Activated T-cell treated with anti-CD3 and anti-CD28 coated beads for 4 hours (primary cell): Measurements from ENCODE around the gene PDE6G.
"Not testable (repeated sequence)": the region's sequence is repeated elsewhere in the genome, so short reads cannot be mapped to it uniquely, and the experiment has no call there.

Experiments used
- DNase-seq: peaks from one replicate; pipeline ENCODE4 v3.0.0-alpha.2; 2020

Gene PDE6G

DNA sequence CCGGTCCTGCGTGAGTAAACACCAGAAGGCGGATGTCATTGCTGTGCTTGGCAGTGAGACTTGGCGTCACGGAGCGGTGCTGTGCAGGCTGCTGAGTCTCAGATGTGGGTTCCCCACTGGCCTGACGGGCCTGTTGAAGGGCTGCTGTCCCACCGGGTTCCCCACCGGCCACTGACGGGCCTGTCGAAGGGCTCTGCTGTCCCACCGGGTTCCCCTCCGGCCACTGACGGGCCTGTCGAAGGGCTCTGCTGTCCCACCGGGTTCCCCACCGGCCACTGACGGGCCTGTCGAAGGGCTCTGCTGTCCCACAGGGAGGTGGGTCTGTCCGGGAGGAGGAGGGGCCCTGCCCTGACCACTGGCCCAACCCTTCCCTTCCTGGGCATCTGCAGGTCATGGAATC lies 30.3 kb upstream of the PDE6G start:
- DNase-seq = no peak

DNA sequence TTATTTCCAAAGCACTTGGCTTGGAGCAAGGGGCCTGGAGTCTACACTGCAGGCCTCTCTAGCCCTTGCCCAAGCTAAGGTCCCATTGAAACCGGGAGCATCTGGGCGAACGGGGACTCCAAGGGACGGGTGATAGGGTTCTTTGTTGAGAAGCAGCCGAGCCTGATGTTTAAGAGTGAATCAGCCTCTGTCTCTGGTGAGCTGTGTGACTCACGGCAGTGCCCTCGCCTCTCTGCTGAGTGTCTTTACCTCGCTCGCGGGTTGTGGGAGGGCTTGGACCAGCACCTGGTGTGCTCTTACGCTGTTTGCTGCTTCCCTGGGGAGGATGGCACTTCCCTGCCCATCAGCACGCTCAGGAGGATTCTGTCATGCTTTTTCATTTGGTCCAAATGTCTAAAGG lies 28.8 kb upstream of the PDE6G start:
- DNase-seq = no peak

DNA sequence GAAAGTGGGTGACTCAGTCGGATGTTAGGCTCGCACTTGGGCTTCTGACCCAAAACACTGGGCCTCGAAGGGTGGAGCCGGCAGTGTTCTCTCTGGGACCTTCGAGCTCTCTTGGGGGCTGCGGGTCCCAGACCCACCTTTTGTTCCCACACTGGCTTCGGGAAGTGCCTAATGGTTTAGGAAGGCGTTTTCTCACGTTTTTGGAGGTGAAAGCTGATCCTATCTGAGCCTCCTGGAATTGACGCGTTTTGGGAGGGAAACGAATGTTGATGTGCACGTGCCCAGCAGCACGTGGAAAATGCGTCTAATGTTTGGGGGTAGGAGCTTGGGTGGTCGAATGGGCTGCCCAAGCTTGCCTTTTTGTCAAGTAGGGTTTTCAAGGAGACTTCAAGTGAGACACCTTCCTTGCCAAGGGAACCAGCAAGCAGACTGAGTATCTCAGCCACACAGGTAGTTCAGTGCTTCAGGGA lies 28.1 kb upstream of the PDE6G start:
- DNase-seq = no peak

DNA sequence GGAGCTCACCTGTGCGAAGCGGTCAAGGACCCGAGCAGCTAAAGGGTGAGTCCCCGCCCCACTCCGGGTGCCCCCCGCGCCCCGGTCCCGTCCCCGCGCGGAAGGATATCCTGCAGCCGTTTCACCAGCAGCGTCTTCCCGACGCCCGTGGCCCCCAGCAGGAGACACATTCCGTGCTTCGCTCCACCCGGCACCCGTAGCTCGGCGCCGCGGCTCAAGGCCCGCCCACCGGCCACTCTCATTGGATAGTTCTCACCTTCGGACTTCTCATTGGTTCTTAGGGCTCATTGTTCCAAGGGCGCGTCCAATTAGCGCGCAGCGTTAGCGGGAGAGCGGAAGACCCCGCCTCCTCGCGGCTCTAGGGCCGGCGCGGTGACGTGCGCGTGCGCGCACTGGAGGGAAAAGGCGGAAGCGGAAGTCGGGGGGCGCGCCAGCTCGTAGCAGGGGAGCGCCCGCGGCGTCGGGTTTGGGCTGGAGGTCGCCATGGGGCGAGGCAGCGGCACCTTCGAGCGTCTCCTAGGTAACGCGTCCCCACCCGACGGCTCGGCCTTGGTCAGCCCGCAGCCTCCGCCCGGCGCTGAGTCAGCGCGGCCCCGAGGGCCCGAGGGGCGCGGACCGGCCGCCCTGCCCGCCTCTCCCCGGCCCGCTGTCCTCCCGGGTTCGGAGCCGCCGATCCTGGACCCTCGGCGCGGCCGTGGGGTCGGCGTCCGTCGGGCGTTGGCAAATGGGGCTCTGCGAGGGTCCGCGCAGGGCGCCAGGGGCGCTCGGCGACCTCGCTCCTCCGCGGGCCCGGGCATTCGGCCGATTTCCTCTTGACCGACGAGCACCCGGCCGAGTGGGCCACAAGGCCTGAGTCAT lies 27.5 kb upstream of the PDE6G start, which contains the start of the genes ARL16 and HGS:
TSS of gene ARL16 (minus strand) at position 214 of the 858 bp plus-strand sequence. CDS start at position 170, 44 bp downstream.
TSS of gene HGS (plus strand) at position 428 of the 858 bp plus-strand sequence. CDS start at position 484, 56 bp downstream.
- DNase-seq = peak; percentile 95

DNA sequence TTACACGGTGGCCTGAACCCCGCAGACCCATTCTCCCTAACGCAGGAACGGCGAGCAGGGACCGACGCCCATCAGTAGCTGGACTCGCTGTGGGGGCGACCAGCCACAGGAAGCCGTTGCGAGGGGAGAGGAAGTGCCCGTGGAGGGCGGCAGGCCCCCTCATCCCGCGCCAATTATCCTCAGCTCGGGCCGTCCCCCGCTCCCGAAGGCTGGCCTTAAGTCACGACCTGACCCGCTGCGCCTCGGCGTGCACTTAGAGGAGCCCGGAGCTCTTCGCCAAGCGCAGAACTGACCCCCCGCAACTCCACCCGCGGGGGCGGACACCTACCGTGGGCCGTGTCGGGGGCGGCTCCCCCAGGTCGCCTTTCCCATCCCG lies 26.9 kb upstream of the PDE6G start:
- DNase-seq = no peak

DNA sequence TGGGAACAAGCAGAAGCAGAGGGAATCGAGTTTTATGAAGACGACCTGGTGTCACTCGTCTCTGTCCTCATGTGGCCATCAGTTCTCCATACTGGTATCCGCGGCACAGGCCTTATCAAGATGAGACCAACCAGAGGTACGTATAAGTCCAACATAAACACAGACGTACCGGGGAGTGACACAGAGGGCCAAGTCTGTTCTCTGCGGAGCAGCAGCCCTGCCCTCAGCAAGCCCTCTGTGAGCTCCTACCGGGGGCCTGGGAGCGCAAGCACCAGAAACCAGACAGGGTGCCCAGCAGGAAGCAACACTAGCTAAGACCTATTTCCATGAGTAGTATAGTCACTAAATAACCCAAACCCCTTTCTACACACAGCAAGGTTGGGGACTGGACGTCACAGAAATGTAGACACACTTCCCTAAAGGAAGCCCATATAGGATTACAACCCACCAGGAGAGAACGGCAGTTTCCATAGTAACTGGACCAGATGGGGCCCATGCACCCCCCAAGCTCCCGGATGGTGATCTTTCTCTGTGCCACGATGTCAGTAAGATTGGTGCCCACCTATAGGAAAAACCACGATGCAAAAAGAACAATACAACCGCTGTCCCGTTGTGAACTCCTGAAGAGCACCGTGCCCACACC lies 26.3 kb upstream of the PDE6G start:
- DNase-seq = no peak

DNA sequence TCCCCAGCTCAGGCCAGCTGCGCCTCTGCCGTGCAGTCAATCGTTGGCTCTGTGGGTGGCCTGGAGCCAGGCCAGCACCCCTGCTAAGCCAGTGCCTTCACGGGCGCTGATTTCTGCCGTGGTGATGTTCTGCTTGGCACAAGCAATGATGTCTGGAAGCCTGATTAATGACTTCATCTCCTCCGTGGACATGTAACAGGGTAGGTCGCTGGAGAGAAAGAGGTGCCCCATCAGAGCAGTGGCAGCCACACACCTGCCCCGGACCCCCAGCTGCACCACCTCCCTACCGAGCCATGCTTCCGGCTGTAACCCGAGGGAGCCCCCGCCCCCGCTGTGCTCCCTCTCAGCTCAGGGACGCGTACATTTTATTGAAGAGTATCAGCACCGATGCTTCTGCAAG lies 25.3 kb upstream of the PDE6G start:
- no peak for DNase-seq

DNA sequence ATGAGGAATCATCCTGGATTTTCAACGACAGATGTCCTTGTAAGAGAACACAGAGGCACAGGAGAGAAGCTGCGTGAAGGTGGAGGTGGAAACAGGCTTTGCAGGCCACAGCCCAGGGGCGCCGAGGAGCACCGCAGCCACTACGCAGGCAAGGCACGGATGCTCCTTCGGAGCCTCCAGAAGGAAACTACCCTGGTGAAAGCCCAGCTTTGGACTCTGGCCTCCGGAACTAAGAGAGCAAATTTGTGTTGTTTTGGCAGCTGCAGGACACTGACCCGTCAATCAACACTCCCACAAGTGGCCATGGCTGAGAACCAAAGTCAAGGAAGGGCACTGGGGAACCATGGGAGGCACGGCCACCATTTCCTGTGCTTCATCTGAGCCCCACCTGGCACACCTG lies 23.8 kb upstream of the PDE6G start:
- no peak for DNase-seq

DNA sequence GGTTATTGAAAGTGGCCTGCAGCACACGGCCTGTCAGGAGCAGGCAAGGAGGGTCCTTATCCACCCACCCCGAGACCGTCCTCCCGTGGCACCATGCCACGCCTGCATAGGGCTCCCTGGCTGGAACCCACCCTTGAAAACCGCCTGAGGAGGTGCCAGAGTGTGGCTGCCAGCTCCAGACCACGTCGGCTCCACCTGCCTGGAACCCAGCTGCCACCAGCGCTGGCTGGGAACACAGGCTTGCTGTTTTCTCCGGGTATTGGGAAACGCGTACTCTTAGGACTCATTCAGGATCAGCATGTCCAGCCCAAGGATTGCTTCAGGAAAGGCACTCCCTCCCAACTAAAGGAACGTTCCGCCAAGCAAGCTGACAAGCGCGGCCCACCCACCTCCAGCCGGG lies 20.6 kb upstream of the PDE6G start:
- DNase-seq = no peak

DNA sequence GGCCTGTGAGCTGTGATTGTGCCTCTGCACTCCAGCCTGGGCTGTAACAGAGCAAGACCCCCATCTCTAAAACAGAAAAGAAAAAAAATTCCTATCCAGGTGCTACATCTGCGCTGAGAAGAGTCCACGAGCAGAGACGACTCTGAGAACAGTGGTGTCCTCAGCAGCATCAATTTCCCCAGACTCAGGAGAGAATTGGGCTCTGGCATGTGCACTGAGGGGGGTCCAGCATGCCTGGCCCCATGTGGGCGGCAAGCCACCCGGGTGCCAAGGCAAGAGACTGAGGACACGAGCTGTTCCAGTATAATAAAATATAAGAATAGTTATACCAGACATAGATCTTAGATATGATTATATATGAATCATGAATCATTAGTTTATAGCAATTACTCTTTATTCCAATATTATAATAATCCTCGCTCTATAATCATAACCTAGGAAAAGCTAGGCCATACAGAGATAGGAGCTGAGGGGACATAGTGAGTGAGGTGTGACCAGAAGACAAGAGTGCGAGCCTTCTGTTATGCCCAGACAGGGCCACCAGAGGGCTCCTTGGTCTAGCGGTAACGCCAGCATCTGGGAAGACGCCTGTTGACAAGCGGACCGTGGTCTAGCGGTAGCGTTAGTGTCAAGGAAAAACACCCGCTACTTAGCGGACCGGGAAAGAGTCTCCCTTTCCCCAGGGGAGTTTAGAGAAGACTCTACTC lies 19.3 kb upstream of the PDE6G start:
- not testable (repeated sequence) for DNase-seq

DNA sequence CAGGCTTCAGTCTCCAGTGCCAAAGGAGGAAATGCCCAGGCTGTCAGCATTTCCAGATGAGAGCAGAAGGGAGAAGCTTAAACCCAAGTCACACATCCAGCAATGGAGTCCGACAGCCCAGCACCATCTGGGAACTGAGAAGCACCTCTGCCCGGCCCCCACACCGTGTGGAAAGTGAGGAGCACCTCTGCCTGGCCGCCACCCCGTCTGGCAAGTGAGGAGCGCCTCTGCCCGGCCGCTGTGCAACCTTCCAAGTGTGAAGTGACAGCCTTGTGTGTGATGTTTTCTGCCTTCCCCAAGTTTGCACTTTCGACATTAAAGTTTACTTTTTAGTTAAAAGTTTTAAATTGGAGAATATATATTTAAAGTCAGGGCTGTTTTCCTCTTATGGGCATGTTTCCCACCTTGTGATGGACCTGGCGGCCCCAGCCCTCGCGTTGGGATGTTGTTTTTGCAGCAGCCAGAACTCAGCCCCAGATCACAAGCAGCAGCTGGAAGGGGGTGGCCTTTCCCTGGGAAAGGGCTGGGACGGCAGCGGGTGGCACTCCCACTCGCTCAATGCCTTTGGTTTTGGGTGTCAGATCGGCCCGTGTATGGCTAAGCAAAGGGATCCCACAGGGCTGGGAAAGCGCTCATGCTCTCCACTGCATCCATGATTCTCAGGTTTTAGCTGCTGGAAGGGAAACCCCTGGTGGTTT lies 17.4 kb upstream of the PDE6G start:
- no peak for DNase-seq

DNA sequence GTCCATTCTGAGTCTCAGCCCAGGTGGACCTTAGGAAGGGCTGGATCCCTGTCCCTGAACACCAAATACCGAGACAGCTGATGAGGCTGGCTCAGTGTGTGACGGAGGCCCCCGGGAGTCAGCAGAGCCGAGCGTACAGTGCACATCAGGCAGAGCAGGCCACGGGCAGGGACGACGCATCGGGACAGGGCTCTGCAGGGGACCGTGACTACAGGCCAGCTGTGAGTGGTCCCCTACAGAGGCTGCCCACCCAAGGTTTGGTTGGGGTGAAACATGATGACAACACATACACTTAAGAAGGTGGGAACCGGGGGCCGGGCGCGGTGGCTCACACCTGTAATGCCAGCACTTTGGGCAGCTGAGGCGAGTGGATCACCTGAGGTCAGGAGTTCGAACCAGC lies 16.6 kb upstream of the PDE6G start:
- no peak for DNase-seq

DNA sequence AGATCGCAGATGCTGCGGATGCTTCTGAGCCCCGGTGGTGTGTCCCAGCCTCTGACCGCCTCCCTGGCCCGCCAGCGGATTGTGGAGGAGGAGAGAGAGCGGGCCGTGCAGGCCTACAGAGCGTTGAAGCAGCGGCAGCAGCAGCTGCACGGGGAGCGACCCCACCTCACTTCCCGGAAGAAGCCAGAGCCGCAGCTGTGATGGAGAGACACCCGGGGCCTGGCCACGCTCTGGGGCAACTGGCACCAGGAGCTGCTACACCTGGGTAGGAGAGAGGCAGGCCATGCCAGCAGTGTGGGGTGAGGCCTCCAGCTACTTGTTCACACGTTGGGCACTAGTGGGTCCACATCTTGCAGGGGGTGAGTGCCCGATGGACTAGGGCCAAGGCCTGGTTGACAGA lies 16.2 kb upstream of the PDE6G start:
- DNase-seq = no peak

DNA sequence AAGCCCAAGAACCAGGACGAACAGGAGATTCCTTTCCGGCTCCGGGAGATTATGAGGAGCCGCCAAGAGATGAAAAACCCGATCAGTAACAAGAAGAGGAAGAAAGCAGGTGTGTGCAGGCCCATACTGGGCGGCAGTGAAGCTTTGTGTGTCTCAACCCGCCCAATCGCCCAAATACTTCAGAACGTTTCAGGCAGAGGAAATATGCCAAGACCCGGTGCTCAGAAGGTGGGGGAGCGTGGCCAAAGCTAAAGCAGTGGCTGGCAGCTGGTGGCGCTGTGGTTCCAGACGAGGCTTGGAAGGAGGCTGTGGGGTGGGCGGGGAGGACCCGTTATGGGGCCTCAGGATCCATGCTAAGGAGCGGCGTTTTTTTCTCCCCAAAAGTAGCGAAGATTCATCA lies 11.4 kb upstream of the PDE6G start:
- no peak for DNase-seq

DNA sequence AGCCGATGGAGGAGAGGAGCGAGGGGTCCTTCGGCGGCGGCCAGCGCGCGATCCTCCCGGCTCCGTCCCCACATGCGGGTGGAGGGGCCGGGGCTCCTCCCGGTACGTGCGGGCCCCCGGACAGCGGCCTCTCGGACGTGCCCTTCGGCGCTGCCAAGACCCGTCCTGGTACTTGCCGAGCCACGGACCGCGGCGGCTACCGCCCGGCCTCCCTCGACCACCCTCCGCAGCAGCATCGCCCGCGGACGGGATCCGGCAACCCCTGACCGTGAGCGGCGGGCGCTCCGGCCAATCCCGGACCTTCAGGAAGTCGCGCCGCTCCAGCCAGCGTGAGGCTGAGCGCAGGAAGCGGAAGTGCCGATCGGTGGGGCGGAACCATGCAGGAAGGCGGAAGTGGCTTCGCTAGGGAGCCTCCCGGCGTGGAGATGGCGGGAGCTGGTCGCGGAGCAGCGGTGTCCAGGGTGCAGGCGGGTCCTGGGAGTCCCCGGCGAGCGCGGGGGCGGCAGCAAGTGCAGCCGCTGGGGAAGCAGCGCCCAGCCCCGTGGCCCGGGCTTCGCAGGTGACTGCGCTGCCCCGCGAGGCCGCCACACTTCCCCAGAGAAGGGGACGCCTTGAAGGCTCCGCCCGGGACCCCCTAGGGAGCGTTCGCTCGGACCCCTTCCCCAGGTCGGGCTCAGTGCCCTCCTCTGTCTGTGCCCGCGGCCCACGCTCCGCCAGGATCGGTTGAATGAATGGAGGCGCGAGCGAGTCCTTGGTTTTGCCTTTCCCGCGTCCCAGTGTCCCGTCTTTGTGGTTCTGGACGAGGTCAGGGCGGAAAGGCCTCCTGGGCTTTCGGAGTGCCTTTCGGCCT lies 10.2 kb upstream of the PDE6G start, which contains the start of the genes CCDC137 and OXLD1:
TSS of gene CCDC137 (plus strand) at position 396 of the 850 bp plus-strand sequence. CDS start at position 426, 30 bp downstream.
TSS of gene OXLD1 (minus strand) at position 264 of the 850 bp plus-strand sequence. CDS start at position 236, 28 bp downstream.
- peak; percentile 84 for DNase-seq

DNA sequence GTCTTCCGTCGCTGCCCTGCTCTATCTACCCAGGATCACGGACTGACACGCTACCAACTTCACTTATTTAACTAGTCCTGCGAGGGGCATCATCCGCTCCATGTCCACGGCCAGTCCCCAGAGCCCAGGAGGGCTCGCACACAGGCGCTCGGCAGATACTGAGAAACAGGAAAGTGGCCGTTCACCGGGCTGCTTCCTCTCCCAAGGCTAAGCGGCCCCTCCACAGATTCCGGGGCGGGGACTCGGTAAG lies 9.7 kb upstream of the PDE6G start:
- no peak for DNase-seq

DNA sequence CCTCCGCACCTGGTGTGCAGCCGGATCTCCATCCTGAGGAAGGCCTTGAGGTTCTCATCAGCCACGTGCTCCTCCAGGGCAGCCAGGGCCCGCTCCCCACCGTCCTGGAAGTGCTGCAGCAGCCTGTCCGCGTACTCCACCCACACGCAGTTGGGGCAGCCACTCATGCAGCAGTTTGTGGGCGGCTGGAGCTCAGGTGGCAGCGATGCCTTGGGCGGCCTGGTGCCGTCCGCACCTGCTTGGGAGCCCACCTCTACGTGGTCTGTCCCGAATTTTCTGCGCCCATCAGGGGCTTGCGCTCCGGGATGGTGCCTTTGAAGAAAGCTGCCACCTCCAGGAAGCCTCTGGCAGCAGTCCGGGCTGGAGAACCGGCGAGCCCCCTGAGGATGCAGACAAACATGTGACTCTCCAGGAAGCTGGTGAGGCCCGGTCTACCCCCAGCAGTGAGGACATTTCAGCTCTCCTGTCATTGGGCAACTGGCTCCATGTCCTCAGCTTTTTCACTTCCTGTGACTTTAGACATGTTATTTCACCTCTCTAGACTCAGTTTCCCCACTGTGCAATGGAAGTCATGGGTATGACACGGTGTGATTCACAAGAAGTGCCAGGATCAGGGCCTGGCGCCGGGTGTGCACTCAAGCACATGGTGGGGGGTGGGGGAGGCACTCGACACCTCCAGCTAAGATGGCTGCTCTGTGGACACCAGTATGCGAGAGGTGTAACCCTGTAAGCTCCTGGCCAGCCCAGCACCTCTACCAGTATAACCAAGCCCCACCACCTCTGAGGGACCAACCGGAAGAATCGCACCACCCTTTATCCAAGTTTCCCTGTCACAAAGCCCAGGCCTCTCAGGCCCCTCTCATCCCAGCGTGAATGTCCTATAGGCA lies 9.1 kb upstream of the PDE6G start:
- peak; percentile 56 for DNase-seq

DNA sequence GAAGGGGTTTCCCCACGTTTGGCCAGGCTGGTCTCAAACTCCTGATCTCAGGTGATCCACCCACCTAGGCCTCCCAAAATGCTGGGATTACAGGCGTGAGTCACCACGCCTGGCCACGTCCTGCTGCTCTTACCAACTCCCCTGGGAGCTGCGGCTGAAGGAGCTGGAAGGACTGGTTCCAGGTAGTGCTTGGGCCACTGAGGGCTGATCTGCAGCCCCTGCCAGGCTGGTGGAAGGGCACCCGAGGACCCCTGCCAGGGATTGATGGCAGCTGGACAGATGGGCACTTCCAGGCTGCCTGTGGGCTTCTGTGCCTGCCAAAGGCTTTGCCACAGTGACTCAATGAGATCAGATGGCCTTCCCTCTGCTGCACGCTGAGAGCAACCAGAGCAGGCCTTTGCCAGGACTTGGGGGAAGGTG lies 7.7 kb upstream of the PDE6G start:
- no peak for DNase-seq

DNA sequence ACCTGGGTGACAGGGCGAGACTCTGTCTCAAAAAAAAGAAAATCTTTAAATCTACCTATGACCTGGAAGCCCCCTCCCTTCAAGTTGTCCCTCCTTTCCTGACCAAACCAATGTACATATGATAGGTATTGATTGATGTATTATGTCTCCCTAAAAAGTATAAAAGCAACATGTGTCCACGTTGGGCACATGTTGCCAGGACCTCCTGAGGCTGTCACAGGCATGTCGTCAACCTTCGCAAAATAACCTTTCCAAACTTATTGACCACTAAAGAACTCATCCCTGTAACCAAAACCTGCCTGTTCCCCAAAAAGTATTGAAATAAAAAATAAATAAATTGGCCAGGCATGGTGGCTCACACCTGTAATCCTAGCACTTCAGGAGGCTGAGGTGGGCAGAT lies 5.7 kb upstream of the PDE6G start:
- DNase-seq = no peak

DNA sequence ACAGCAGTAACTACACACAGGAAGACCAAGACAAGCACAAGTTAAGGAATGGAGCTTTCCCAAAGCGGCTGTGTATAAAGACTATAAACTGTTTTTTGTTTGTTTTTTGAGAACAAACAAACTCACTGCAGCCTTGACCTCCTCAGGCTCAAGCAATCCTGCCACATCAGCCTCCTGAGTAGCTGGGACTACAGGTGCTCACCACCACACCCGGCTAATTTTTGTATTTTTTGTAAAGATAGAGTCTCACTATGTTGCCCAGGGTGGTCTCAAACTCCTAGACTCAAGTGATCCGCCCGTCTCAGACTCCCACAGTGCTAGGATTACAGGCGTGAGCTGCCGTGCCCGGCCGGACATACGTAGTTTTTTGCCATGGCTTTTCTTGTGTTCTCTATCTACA lies 4.1 kb upstream of the PDE6G start:
- no peak for DNase-seq

DNA sequence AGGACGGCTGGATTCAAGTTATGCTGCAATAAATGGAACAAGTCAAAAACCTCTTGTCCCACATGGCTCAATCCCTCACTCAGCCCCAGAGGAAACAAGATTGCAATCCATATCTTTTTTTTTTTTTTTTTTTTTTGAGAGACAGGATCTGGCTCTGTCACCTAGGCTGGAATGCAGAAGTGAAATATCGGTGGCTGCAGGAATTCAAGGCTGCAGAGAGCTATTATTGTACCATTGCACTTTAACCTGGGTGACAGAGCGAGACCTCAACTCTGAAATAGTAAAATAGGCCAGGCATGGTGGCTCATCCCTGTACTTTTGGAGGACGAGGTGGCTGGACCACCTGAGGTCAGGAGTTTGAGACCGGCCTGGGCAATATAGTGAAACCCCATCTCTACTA lies 2.7 kb upstream of the PDE6G start:
- no peak for DNase-seq
